CD14-positive monocyte (primary cell): ENCODE measurements around the gene ITGA11. TPM values are rescaled to one million over a fixed set of nuclear protein-coding genes. Genes with fewer than 3 reads are reported as not detected.

Experiments used
- DNase-seq, 3 donors: peaks; one replicate each; pipeline ENCODE4 v3.0.0-alpha.2; 2011 to 2022
- H2AFZ ChIP-seq: 2 replicates; pipeline ENCODE4 v1.6.0; 2012; ENCODE audit warnings: mild to moderate bottlenecking, low read depth, low read length, inconsistent platforms; ENCODE audit not compliant: insufficient read depth, poor library complexity, severe bottlenecking
- H3K27ac ChIP-seq, 2 donors: 1 replicate in 1 of 2; 2 replicates in 1 of 2; pipeline ENCODE4 v1.5.1; 2012 to 2013; ENCODE audit warnings: low read length in 2 of 2, control low read depth in 1 of 2, inconsistent platforms in 1 of 2, low read depth in 1 of 2, mild to moderate bottlenecking in 1 of 2
- H3K27me3 ChIP-seq, 2 donors: one replicate each; pipeline versions ENCODE4 v1.6.0 to v1.6.1; 2011 to 2013; ENCODE audit warnings: low read length in 2 of 2; ENCODE audit not compliant: control insufficient read depth in 2 of 2, insufficient read depth in 2 of 2
- H3K36me3 ChIP-seq, 2 donors: replicated peaks in 1 of 2; 1 replicate in 1 of 2; 2 replicates in 1 of 2; pipeline versions ENCODE4 v1.5.1 to v1.6.1; 2012 to 2013; ENCODE audit warnings: low read length in 2 of 2, control low read depth in 1 of 2, inconsistent platforms in 1 of 2, mild to moderate bottlenecking in 1 of 2; ENCODE audit not compliant: insufficient read depth in 2 of 2, control insufficient read depth in 1 of 2
- H3K4me1 ChIP-seq, 2 donors: 1 replicate in 1 of 2; 2 replicates in 1 of 2; pipeline versions ENCODE4 v1.5.1 to v1.6.1; 2012 to 2013; ENCODE audit warnings: low read length in 2 of 2, control low read depth in 1 of 2, inconsistent platforms in 1 of 2, mild to moderate bottlenecking in 1 of 2, moderate library complexity in 1 of 2; ENCODE audit not compliant: insufficient read depth in 2 of 2, control insufficient read depth in 1 of 2
- H3K4me2 ChIP-seq: replicated peaks from 2 replicates; pipeline ENCODE3; 2012; ENCODE audit warnings: low read length, moderate library complexity, mild to moderate bottlenecking; ENCODE audit not compliant: poor library complexity, severe bottlenecking; ENCODE audit errors: extremely low read depth
- H3K4me3 ChIP-seq, 3 experiments: fragments of 200-600 bp in 1 of 3; sonication (generic) in 1 of 3; replicated peaks in 1 of 3; 1 replicate in 2 of 3; 2 replicates in 1 of 3; pipeline ENCODE4 v1.5.1; 2011 to 2013; ENCODE audit warnings: low read length in 3 of 3, mild to moderate bottlenecking in 3 of 3, control low read depth in 2 of 3, low read depth in 2 of 3, inconsistent platforms in 1 of 3, moderate library complexity in 1 of 3
- H3K79me2 ChIP-seq: 2 replicates; pipeline ENCODE4 v1.6.0; 2012; ENCODE audit warnings: mild to moderate bottlenecking, control low read depth, inconsistent platforms, low read length, moderate library complexity; ENCODE audit not compliant: insufficient read depth
- H3K9ac ChIP-seq: 2 replicates; pipeline ENCODE4 v1.6.0; 2017; ENCODE audit warnings: low read length, mild to moderate bottlenecking; ENCODE audit not compliant: insufficient read depth, poor library complexity, severe bottlenecking
- H3K9me3 ChIP-seq, 2 donors: replicated peaks in 1 of 2; 1 replicate in 1 of 2; 2 replicates in 1 of 2; pipeline versions ENCODE4 v1.5.1 to v1.6.1; 2012 to 2013; ENCODE audit warnings: low read length in 2 of 2, control low read depth in 1 of 2; ENCODE audit not compliant: control insufficient read depth in 1 of 2, insufficient read depth in 1 of 2
- H4K20me1 ChIP-seq: 2 replicates; pipeline ENCODE4 v1.6.0; 2012; ENCODE audit warnings: mild to moderate bottlenecking, low read length, control low read depth, moderate library complexity; ENCODE audit not compliant: insufficient read depth
- H3K27ac Mint-ChIP-seq, 7 donors: one replicate each; pipeline ENCODE4 v1.8.0; 2020; ENCODE audit warnings: mild to moderate bottlenecking in 7 of 7, mixed read lengths in 7 of 7, moderate library complexity in 6 of 7, inconsistent platforms in 2 of 7
- H3K27me3 Mint-ChIP-seq, 3 donors: one replicate each; pipeline ENCODE4 v1.8.0; 2021 to 2022; ENCODE audit warnings: low read depth in 3 of 3, mild to moderate bottlenecking in 3 of 3, mixed read lengths in 3 of 3, moderate library complexity in 3 of 3, inconsistent platforms in 1 of 3
- H3K36me3 Mint-ChIP-seq, 2 donors: one replicate each; pipeline ENCODE4 v1.8.0; 2020; ENCODE audit warnings: mixed read lengths in 2 of 2, inconsistent platforms in 1 of 2, mild to moderate bottlenecking in 1 of 2
- H3K4me1 Mint-ChIP-seq: one replicate; pipeline ENCODE4 v1.8.0; 2020; ENCODE audit warnings: mild to moderate bottlenecking, mixed read lengths
- H3K4me3 Mint-ChIP-seq, 2 donors: one replicate each; pipeline ENCODE4 v1.8.0; 2020; ENCODE audit warnings: mild to moderate bottlenecking in 2 of 2, mixed read lengths in 2 of 2, moderate library complexity in 1 of 2
- H3K9me3 Mint-ChIP-seq, 7 donors: one replicate each; pipeline ENCODE4 v1.8.0; 2020 to 2022; ENCODE audit warnings: mixed read lengths in 7 of 7, mild to moderate bottlenecking in 6 of 7, moderate library complexity in 6 of 7, inconsistent platforms in 2 of 7
- CTCF ChIP-seq: fragments of 200-600 bp; IDR thresholded peaks from one replicate; pipeline ENCODE4 v1.8.0; 2022; ENCODE audit warnings: antibody characterized with exemption, mild to moderate bottlenecking
- WGBS: methylation state at CpG from one replicate; pipeline ENCODE4 v1.1.5; 2013; ENCODE audit warnings: missing lambda C conversion rate; ENCODE audit not compliant: insufficient coverage; 5-methylcytosine and 5-hydroxymethylcytosine counted together
- intact Hi-C, 2 donors: fragments of 100-400 bp; cut with micrococcal nuclease; formaldehyde crosslinking; loops; one replicate each; pipeline versions ENCODE4 v1.15.0 to v1.15.1; 2023
- polyA plus RNA-seq, 3 donors: library from polyadenylated mRNA; depleted of rRNA in 1 of 3; unstranded in 2 of 3; stranded (reverse) in 1 of 3; fragments of 300-500 nt in 2 of 3; fragments of >200 nt in 1 of 3; fragmentation: Illumina TruSeq in 2 of 3; gene quantifications; 1 replicate in 2 of 3; 2 replicates in 1 of 3; pipeline ENCODE4 v1.2.3, GENCODE V29; 2012 to 2021

ITGA11 gene
- polyA plus RNA-seq, 3 donors = under 0.01 to 0.01 TPM; not detected in 1

GRCh38 chr15:68382286-68383007, 49.5 kb downstream of the ITGA11 start:
- no peak overlapping the region for H3K27ac ChIP-seq
- no peaks in the 10 kb centered on the region for H3K27me3 ChIP-seq
- no peak overlapping the region for H3K4me2 ChIP-seq
- intact Hi-C loops = loop anchor here (1.0 to 5.0 kb wide), 3 partner anchors 75 to 130 kb away; no protein-coding TSS in a partner anchor
- Mint-ChIP-seq H3K27me3 (peaks cover 2 to 5% (median 3%) of the 10 kb centered on the region in 3 donors), H3K36me3 (no peaks in the 10 kb centered on the region), H3K27ac (no peak overlapping the region), H3K4me1 (peaks cover 4% of the 10 kb centered on the region), H3K4me3 (no peak overlapping the region), H3K9me3 (peaks cover 0 to 3% (median 0%) of the 10 kb centered on the region in 7 donors)
- no peak overlapping the region for H3K4me3 ChIP-seq
- H3K36me3 ChIP-seq = no peaks in the 10 kb centered on the region
- 96% methylated on average over 4 of the region's 5 CpGs for WGBS
- no peak for TF ChIP-seq CTCF
- no peak overlapping the region for H2AFZ ChIP-seq
- H4K20me1 ChIP-seq = no peaks in the 10 kb centered on the region
- no peaks in the 10 kb centered on the region for H3K79me2 ChIP-seq
- DNase-seq = no peak
- no peak overlapping the region for H3K9ac ChIP-seq
- no peaks in the 10 kb centered on the region for H3K9me3 ChIP-seq
- H3K4me1 ChIP-seq = no peaks in the 10 kb centered on the region

GRCh38 chr15:68380456-68380855, 51.5 kb downstream of the ITGA11 start:
- no peak overlapping the region for H3K27ac ChIP-seq
- H3K9me3 ChIP-seq = no peaks in the 10 kb centered on the region
- H3K36me3 ChIP-seq = no peaks in the 10 kb centered on the region
- no peak overlapping the region for H3K4me3 Mint-ChIP-seq
- H4K20me1 ChIP-seq = no peaks in the 10 kb centered on the region
- H2AFZ ChIP-seq = no peak overlapping the region
- H3K4me1 Mint-ChIP-seq = peaks cover 4% of the 10 kb centered on the region
- WGBS = 91% methylated on average over 4 of the region's 5 CpGs
- peaks cover 0 to 3% (median 0%) of the 10 kb centered on the region in 7 donors for H3K9me3 Mint-ChIP-seq
- H3K4me2 ChIP-seq = no peak overlapping the region
- no peaks in the 10 kb centered on the region for H3K79me2 ChIP-seq
- H3K36me3 Mint-ChIP-seq = no peaks in the 10 kb centered on the region
- H3K27me3 Mint-ChIP-seq = peaks cover 4 to 5% (median 4%) of the 10 kb centered on the region in 3 donors
- no peak for DNase-seq
- H3K27ac Mint-ChIP-seq = no peak overlapping the region
- H3K9ac ChIP-seq = no peak overlapping the region
- no peaks in the 10 kb centered on the region for H3K4me1 ChIP-seq
- no peak for TF ChIP-seq CTCF
- intact Hi-C loops = loop anchor here (5.0 kb wide), 2 partner anchors 73 to 128 kb away; no protein-coding TSS in a partner anchor
- H3K4me3 ChIP-seq = no peak overlapping the region
- H3K27me3 ChIP-seq = no peaks in the 10 kb centered on the region
